Activated T-cell treated with anti-CD3 and anti-CD28 coated beads for 4 hours (primary cell): Measurements from ENCODE around the gene FAM107B.

Experiments used
- DNase-seq: peaks from one replicate; pipeline ENCODE4 v3.0.0-alpha.2; 2020

FAM107B gene

GRCh38 chr10:14550471-14550981, 224.2 kb downstream of the FAM107B start:
- no peak for DNase-seq

- no peak for DNase-seq
These were observed 225.2 kb downstream of the FAM107B start for GRCh38 chr10:14549496-14549895.

- no peak for DNase-seq
These were observed 225.7 kb downstream of the FAM107B start for GRCh38 chr10:14548970-14549369.

GRCh38 chr10:14548474-14548873, 226.2 kb downstream of the FAM107B start:
- DNase-seq: no peak

- no peak for DNase-seq
These were observed 226.9 kb downstream of the FAM107B start for GRCh38 chr10:14547816-14548215.

- DNase-seq: no peak
These were observed 228.9 kb downstream of the FAM107B start for GRCh38 chr10:14545827-14546226.

GRCh38 chr10:14543904-14544210, 230.8 kb downstream of the FAM107B start:
- no peak for DNase-seq

- no peak for DNase-seq
These were observed 231.4 kb downstream of the FAM107B start for GRCh38 chr10:14543046-14543903.

- DNase-seq: no peak
These were observed 233.3 kb downstream of the FAM107B start for GRCh38 chr10:14541379-14541778.

GRCh38 chr10:14540611-14541010, 234.1 kb downstream of the FAM107B start:
- DNase-seq: no peak

GRCh38 chr10:14540062-14540461, 234.6 kb downstream of the FAM107B start:
- no peak for DNase-seq

- no peak for DNase-seq
These were observed 235.5 kb downstream of the FAM107B start for GRCh38 chr10:14539176-14539575.

GRCh38 chr10:14536241-14537213, 238.2 kb downstream of the FAM107B start:
- peak; percentile 37 for DNase-seq

- no peak for DNase-seq
These were observed 239.1 kb downstream of the FAM107B start for GRCh38 chr10:14535457-14536130.

GRCh38 chr10:14534152-14534551, 240.5 kb downstream of the FAM107B start:
- no peak for DNase-seq

GRCh38 chr10:14533295-14533694, 241.4 kb downstream of the FAM107B start:
- DNase-seq: no peak

- no peak for DNase-seq
These were observed 242.0 kb downstream of the FAM107B start for GRCh38 chr10:14532473-14533251.

GRCh38 chr10:14531974-14532373, 242.7 kb downstream of the FAM107B start:
- no peak for DNase-seq

- DNase-seq: no peak
These were observed 244.2 kb downstream of the FAM107B start for GRCh38 chr10:14530465-14530864.

GRCh38 chr10:14529351-14529750, 245.3 kb downstream of the FAM107B start:
- no peak for DNase-seq

- no peak for DNase-seq
These were observed 246.2 kb downstream of the FAM107B start for GRCh38 chr10:14528450-14528849.

GRCh38 chr10:14527915-14528314, 246.8 kb downstream of the FAM107B start:
- no peak for DNase-seq
